ENCODE results near the gene SURF4.

SURF4 gene

DNA sequence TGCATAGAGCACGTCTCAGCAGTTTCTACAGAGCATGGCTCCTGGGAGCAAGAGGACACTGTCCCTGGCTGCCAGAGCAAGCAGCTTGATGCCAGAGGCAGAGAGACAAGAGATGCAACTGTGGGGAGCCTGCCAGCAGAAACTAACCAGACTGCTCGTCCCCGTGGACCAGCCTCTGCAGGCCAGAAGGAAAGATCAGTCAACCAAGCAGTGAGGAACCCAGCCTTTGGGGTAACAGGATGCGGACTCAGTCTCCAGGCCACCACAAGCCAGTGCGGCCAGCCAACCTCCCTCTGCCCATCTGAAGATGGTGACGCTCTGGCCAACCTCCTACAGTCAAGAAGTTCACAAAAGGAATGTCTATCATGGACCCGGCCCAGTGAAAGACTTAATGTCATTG is 3.7 kb downstream of the SURF4 start:
- no peak for DNase-seq

DNA sequence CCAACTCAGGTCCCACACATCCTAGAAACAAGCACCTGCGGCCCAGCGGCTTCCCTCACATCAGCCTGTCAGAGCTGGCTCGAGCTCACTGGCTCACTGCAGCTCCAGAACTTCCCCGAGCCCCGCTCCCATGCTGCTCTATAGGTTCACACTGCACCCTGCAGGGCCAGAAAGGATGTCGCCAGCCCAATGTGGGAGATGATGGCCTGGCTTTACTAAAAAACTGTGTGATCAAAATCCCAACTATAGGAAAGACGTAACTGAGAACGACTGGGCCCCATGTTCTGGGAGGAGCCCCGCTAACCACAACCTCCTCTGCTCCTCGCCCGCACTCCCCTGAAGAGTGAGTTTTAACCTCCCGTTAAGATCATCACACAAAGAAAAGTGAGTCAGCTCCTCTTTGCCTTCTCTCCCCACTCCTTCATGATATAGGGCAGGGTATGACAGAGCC is 4.6 kb downstream of the SURF4 start:
- DNase-seq, result peak; percentile 46

DNA sequence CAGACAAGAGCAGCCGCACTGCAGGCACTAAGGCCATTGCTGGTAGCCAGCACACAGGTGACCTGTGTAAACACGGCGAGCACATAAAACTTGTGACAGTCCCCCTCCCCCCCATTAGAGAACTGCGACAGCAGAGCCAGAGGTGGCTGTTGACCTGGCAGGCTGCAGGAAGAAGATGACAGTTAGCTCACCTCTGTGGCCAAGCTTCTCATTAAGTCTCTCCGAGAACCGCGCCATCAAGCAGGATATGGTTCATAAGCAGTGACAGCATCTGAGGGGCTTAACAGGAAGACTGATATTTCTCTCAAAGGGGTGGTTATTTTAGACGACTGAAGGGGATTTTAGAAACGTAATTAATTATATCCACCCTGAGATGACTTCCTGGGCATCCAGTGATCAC is 5.2 kb downstream of the SURF4 start:
- DNase-seq, result no peak

DNA sequence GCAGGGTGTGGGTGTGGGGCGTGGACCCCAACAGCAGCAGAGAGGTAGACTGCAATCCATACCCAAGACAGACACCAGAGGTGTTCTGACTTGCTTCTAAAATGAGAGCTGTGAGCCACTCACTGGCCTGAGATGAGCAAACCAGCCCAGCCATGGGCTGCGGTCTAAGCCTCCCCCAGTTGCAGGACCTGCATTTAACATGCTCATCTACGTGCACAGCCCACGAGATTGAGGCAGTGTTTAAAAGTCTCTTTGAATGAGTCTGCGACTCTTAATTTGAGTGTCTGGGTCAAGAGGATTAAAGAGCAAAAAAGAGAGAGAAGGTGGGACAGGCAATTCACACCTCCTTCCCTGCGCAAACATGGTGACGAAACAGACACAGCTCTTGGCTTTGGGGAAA is 5.9 kb downstream of the SURF4 start:
- no peak for DNase-seq

DNA sequence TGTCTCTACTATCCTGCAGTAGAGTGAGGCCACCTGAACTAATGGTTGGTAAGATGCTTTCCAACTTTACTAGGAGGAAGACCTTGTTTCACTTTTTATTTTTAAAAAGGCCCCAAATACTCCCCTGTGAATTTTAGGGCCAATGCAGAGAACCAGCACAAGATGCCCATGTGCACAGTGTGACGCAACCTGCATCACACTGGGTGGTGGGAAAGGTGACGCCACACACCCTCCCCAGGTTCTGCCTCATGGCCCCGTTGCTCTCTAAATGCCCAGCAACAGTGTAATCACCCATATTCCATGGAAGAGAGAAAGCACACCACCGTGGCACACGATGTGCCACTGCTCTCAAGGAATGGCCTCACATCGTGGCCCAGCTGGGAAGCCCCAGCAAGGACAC is 6.4 kb downstream of the SURF4 start:
- DNase-seq, result no peak

DNA sequence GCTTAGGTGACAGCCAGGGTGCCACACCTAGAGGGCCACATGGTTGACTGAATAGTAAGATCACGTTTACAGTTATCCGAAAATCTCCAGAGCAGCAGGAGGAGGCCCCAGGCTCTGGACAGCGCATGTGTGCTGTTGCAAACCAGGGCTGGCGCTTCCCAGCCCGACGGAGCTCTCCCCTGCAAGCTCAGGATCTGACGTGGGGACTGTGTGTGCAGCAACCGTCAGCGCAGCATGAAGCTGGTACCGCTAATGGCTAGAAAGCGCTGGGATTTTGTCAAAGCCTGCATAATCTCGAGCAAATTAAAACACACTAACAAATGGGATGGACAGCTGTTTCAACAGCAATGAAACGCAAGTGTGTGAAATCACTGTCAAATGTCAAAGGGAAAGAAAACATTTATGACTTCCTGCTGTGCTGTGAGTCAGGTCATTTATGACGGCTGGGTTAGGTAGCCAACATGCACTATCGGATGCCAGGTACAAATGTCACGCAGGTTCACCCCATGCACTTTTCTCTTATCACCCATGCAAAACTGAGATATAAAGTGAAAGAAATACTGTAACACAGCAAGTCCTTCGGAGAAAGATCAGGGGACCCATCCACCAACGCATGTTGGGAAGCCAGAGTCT is 7.5 kb downstream of the SURF4 start:
- no peak for DNase-seq

DNA sequence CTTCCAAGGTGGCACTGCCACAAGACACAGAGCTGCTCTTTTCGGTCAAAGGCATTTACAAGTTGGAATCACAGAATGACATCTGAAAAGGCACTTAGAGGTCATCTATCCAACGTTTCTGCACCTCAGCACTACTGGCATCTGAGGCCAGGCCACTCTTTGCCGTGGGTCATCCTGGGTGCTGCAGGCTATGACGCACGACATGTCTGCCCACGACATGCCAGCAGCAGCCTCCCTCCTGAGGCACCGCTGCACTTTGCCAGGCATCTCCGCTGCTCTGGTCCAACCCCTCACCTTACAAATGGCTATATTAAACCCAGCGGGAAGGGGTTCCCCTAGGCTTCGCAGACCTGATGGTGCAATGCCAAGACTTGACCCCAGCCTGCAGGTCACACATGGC is 8.1 kb downstream of the SURF4 start:
- DNase-seq, result no peak

DNA sequence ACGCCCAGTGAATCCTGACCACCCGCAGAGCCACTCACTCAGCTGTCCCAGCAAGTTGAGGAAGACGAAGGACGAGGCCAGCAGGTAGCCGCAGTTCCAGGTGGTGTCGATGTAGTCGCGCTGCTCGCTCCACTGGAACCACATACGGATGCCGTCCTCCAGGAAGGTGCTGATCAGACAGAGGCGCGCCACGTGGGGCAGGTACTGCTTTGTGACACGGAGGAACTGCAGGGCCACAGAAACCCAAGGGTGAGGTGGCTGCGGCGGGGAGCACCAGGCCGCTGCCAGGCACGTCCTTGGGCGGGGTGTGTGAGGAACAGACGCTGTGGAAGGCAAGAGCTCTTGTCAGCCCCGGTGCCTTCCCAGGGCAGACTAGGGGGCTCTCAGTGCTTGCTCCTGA is 8.6 kb downstream of the SURF4 start:
- no peak for DNase-seq

DNA sequence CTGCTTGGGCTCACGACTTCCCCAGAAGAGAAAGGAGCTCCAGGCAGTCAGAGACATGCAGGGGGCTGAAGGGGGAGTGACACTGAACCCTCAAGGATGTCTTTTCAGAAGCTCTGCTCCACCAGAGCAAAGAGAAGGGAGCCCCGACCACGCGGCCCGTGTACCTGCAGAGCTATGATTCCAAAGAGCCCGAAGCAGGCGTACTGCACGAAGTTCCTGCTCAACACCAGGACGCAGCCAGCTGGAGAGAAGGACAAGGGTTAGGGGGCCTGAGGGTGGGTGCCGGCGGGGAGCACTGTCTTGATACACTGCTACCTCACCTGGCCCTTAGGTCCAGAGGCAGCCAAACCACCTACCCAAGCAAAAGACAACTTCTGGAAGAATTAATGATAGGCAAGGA is 9.4 kb downstream of the SURF4 start:
- no peak for DNase-seq

DNA sequence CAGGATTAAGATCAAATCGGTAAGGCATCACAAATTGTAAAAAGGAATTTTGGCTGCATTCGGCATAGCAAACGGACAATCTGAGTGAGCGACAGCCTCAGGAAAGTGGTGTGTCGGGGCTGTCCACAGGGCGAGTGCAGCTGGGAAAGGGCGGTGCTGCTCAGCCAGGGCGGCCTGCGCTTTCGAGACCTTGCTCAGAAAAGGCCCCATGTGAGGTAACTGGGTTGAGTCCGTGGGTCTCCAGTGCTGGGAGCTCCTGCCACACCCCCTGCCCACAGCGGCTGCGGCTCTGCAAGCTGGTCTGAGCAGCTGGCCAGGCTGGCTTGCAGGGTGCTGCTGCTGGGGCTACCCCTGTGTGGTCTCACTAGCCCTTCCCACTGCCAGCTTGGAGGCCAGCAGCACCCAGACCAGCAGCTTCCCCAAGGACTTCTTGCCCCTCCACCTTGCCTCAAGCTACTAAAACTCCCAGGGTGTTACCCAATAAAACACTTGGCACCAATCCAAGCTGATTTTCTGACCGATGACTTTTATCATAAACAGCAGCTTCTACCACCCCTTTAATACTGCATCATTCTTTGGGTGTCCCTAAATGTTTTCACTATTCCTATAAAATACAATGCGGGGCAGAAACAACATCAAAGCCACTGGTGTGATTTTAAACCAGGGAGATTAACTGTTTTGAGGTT is 13.4 kb downstream of the SURF4 start:
- no peak for DNase-seq

DNA sequence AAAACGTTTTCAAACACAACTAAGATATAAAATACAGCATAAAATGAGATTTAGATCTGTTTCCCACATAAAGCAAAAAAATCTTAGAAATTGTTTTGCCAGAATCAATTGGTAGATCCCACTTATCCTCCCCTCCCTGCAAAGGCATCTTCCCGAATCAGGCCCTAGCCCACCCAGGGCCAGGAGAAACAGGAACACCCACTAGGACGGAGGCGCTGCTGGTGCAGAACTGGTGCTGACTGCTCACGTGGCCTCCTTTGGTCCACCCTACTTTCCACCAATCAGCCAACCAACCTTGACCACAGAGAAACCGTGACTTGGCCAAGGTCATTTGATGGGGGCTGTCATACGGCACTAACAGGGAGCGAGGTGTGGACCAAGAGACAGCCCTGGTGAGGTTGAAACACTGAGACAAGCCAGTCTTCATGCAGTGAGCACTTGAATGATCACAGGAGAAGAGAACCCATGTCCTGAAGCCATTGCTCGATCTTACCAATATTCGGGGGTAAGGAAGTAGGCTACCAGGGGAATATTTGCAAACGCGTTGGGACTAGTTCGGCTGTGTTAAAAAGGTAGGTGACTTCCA is 14.3 kb downstream of the SURF4 start:
- DNase-seq, result no peak

DNA sequence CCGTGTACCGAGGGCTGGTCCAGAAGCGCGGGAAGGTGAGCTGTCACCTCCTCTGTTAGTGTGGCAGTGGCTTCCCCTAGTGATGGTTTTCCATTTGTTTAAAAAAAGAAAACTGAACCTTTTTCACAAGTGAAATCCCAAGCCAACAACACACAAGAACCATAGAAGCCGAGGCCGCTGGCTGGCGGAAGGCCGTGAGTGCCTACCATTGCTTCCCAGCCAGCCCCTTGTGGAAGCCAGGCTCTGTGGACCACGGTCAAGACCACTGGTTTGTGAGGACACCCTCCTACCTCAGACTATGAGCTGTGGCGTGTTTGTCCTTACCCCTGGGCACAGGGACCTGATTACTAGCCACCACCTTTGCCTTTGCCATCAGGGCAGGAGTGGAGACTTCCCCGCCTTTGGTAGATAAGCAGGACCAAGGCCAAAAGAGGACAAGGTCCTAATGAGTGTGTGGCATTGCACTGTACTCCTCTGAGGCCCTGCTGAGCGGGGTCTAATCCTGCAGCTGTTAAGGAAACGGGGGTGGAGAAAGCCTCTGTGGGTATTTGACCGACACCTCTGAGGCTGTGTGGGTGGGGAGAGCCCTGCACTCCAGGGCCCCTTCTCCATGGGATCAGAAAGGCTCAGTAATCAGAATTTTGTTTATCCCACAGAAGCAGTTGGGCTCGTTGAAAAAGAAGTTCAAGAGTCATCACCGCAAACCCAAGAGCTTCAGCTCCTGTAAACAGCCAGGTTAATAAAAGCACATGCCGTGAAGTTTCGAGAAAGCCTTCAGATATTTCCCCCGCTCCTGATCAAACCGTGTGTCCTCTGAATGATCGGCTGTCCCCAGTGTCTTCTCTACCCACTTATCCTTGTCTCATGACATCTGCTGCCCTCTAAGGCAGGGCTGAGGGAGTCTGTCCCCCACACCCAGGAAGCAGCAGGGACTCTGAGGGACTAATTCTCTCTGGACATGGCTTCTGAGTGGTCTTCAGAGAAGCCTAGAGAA is 15.2 kb downstream of the SURF4 start:
- no peak for DNase-seq

DNA sequence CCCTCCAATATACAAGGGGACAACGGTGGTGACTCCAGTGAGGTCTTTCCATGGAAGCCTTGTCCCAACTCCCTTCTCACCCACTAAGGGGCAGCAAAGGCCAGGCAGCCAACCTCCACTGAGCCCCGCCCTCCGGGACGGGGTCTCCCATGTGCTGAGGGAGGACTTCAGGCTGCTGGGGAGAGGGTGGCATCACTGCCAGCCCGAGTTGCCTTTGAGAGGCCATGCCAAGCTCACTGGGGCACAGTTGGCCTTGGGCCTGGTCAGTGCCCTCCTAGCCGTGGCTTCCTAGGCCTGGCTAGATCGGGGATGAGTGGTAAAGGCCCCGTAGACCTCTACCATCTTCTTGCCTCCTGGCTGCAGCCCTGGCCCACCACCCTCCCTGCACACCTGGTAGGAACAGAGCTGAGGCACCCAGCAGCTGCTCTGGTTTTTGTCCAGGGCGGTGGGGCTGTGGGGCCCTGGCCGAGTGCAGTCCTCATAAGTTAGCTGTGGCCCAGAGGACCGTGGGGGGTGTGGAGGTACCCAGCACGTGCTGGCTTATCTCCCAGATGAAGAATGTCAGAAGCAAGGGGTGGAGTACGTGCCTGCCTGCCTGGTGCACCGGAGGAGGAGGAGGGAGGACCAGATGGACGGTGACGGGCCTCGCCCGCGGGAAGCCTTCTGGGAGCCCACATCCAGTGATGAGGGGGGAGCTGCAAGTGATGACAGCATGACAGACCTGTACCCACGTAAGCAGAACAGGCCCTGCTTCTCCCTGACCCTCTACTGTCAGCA is 16.3 kb downstream of the SURF4 start:
- no peak for DNase-seq

DNA sequence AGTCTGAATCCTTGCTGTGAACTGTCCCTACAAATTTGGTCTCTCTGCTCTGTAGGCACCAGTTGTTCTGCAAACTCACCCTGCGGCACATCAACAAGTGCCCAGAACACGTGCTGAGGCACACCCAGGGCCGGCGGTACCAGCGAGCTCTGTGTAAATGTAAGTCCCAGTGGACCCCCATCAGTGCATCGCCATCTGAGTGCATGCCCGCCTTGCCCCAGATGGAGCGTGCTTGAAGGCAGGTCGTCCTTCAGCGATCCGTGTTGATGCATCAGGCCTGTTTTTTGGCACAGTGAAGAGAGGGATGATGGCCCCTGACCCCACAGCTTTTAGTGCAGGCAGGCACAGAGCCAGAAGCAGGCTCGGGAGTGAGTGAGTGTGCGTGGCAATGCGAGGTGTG is 18.2 kb downstream of the SURF4 start:
- DNase-seq, result no peak

DNA sequence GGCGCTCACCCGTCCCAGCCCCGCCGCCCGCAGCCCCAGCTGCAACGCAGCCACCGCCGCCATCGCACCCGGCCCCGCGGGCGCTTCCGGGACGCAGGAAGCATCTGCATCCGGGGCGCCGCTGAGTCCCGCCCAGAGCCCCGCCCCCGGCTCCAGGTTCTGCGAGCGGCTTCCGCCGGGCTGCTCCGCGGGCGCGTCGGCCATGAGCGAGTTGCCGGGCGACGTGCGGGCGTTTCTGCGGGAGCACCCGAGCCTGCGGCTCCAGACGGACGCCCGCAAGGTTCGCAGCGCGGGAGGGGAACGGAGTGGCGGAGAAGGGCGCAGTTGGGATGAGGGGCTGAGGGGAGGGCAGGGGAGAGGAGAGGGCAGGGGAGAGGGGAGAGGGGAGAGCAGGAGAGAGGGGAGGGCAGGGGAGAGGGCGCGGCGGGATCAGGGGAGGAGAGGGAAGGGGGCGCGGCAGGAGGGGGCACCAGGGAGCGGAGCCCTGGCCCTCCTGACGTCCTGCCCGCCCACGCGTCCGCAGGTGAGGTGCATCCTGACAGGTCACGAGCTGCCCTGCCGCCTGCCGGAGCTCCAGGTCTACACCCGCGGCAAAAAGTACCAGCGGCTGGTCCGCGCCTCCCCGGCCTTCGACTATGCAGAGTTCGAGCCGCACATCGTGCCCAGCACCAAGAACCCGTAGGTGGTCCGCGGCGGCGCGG is 19.3 kb downstream of the SURF4 start, which contains the start of the genes SURF1 and SURF2:
Gene SURF1 (minus strand): TSS at position 97 of the 701 bp plus-strand sequence. CDS start 34 bp downstream, at position 63.
Gene SURF2 (plus strand): TSS at position 160 of the 701 bp plus-strand sequence. CDS start 43 bp downstream, at position 203.
- DNase-seq, result peak; percentile 81

DNA sequence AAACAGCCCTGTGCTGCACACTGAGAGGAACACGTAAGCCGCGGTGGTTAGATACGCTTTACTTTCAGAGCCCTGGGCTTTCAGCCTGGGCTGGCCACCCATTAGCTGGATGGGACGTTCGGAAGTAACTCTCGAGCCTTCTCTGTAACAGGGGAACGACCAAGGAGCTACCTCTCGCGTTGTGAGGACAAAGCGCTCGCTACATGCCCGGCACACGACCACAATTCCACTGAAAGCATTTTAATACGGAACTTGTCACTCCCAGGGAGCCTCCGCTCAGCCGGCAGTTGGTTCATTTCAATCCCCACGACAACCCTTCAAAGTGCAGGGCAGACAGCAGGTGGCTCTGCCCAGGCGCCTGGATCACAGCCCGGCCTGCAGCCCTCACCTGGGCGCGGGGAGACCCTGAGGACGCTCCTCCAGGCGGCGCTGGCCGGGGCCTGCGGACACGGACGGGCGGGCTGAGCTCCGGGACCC is 19.9 kb downstream of the SURF4 start:
- no peak for DNase-seq

DNA sequence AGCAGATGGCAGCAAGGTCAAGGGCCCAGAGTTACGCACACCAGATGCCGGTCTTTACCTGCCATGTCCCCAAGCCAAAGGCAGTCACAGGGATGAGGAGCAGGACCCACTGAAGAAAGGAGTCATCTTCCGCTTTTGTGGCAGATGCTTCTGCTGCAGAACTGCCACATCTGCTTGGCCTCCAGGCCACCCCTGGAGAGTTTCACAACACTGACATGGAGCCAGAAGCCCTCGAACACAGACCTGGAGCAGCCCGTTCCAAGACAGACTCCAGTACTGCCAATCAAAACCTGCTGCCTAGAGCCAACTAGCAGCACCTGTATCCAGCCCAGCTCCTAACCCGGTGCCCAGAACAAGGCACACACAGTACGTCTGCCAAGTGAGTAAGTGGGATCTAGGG is 21.1 kb downstream of the SURF4 start:
- DNase-seq, result no peak

DNA sequence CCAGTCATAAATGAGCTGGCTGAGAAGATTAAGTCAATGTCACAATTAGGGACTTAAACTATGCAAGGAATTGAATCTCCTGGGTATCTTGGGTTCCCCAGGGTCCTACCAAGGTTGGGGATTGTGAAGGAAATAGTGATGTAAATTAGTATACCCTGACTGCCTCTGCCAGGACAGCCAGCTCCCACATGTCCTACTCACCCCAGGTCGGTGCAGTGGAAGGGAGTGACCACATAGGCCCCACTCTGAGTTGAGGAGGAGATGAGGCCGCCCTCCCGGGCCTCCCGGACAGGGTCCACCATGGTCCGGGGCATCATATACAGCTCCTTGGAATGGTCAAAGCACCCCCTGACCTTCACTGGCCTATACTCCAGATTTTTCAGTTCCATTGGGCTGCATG is 22.3 kb downstream of the SURF4 start:
- no peak for DNase-seq

DNA sequence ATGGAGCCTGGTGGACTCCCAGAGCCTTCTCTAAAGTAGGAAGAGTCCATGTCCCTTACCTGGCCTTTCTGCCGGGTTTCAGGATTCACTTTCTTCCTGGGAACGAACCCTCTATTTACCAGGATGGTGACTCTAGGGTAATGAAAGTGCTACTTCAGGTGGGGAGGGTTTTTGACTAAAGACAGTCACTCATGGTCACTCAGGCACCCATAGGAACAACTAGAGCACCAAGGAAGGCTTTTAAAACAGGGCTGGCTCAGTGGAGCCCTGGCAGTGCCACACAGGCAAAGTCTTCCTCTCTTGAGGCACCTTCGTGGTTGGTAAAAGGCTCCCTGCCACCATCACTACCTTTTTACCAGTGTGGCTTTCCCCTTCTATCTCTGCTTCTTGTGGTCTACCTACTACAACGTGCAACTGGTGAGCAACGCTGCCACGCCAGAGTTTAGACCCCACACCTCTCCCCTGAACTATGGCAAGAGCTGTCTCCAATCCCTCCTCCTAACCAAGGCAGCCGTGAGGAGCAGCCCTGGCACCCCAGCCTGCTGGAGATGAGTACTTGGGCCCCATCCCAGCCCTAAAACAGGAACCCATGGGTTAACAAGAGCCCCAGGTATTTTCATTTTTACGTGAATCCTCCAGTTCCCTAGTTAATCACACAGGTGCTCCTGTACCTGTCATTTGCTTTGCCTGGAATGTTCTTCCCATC is 23.1 kb downstream of the SURF4 start:
- no peak for DNase-seq

DNA sequence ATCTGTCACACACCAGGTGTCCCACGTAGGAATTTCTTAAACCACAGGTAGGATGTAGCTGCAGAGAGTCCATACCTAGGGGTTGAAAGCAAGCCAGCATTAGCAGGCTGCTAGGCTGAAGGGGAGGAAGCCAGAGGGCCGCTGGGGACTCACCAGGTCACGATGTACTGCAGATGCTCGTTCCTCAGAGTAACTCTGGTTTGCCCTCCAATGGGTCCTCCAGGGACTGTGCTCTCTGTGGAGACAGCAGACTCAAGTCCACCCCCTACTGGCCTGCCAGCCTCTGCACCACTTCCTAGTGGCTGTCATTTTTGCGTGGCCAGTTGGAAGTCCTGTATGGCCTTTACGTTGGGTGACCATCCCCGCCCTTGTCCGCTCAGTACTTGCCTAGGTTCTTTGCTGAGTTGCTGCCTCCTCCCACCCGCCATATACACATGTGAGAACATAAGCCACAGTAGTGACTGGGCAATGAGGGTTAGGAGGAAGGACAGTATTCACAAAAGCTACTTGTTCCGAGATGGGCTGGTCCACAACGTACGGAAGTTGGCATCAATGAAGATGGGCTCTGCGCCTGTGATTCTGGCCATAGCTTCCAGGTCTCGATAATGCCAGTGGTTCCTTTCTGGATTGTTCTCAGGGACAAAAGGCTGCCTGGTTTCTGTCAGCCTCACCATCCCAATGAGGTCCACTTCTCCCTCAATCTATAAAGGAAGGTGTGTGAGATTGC is 23.8 kb downstream of the SURF4 start:
- DNase-seq, result no peak
